ENCODE measurements around the gene MEIS1.

MEIS1 gene

DNA sequence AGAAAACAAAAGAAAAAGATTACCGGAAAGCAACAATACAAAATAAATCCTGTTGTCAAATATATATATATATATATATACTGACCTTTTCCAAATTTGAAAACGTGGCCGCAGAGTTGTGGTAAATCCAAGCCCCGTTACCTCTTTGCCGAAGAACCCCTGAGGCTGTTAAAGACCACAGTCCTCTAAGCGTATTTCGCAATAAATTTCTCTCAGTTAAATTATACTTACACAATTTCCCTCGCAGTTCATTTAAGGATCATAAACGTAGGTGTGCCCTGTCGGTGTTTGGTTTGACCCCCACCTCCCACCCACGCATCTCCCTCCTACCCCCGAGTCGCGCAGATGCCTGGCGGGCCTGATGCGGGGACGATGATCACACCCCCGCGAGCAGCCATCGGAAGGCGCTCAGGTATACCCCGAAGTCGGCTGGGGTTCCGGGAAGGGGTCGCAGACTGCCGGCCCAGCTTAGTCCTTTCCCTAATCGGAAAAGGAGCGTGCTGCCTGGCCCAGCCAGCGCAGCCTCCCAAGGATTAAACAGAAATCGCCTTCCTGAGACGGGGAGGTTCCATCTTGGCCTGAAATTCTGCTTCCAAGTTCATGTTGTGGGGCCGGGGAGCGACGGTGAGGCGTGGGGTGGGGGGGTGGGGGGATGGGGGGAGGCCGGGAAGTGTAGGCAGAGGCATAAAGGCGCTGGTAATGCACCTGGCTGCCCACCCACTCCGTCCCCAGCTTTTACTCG lies 2.9 kb upstream of the MEIS1 start:
- DNase-seq: no peak

DNA sequence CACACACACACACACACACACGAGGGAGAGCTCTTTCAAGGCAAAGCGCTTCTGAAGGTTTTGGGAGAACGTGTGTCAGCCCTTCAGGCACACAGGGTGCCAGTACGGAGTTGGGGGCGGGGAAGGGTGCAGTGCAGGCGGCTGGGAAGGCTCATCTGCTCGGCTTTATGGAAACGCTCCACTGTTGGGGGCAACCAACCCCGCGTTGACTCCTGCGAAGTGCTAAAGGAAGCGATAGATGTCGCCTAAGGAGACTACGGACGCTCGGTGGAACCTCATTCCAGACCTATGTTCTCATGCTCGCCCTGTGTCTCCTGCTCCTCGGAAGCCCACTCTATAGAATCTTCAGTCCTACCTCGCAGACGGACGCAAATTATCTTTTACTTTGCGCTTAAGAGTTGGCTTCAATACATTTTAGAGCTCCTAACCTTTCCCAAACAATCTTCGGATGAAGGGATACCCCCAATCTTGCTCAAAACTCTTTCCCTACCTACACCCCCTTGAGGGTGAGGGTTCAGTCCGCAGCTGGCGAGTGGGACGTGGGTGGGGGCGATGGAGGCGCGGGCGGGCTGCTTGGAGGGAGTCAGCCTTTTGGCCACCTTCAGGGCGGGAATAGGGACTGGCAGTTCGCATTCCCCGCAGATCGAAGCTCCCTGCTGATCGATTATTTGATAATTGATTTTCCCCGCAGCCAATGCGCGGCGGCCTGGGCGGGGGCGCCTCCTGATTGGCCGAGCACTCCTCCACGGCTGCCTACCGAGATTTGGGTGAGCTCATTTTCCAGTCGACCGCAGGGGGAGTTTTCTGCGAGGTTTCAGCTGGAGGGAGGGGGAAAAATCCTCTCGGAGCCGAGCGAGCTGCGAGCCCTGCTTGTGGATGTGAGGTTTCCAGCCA lies 1.9 kb upstream of the MEIS1 start:
- no peak for DNase-seq

DNA sequence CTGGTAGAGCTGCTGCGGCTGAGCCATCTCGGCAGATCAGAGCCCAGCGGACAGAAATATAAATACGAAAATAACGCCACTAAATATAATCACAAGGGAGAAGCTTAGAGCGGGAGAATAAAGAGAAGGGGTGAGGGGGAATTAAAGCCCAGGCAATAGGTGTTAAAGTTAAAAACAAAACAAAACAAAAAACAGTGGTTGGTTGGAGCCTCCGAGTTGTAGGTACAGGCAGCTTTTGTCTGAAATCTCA lies 1.3 kb upstream of the MEIS1 start:
- no peak for DNase-seq

DNA sequence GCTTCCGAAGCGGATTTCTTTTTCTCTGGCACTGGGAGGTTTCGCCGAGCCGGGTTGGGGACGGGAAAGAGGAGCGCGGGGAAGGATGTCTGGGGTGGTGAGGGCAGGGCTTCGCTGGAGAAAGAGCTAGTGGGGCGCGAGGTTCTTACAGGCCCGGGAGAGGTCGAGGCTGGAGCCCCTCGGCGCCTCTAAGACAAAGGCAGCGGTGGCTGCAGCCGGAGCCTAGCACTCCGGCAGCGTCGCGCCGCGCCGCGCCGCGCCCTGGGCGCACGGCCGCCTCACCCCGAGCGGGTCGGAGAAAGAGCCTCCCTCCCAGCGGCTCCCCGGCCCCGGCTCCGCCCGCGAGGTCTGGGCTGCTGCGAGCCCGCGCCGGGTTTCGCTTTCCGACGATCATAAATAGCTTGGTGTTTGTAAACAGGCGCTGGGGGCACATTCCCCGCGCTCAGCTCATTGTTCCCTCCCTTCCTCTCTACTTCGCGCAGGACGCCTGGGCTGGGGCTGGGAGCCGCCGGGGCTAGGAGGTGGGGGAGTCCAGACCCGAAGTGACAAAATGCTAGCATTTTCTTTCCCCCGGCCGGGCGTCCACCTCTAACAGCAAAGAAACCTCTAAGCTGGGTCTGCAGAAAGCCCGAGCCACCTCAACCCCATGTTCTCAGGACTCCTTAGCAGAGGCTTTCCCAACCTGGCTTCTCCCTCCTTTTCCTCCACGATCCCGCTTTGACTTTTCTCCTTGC lies 813 bp upstream of the MEIS1 start:
- DNase-seq: no peak

DNA sequence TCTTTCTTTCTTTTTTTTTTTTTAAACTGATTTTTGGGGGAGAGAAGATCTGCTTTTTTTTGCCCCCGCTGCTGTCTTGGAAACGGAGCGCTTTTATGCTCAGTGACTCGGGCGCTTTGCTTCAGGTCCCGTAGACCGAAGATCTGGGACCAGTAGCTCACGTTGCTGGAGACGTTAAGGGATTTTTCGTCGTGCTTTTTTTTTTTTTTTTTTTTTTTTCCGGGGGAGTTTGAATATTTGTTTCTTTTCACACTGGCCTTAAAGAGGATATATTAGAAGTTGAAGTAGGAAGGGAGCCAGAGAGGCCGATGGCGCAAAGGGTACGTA lies 587 bp downstream of the MEIS1 start:
- DNase-seq: no peak

DNA sequence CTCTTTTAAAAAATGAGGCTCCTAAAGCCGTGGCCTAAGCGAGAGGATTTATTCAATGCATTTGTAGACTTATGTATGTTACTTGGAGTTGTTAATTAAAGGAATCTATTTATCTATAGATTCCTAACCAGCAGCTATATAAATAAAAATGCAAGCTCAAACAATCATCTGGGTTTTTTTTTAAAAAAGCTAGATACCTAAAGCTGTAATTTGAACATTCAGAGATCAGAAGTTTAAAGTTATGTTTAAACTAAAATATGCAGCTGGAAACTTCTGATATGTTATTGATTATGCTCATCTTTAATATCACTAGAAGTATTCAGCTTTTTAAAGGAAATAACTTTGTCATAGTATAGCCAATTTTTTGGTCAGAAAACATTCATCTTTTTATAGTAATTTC lies 1.0 kb downstream of the MEIS1 start:
- no peak for DNase-seq

DNA sequence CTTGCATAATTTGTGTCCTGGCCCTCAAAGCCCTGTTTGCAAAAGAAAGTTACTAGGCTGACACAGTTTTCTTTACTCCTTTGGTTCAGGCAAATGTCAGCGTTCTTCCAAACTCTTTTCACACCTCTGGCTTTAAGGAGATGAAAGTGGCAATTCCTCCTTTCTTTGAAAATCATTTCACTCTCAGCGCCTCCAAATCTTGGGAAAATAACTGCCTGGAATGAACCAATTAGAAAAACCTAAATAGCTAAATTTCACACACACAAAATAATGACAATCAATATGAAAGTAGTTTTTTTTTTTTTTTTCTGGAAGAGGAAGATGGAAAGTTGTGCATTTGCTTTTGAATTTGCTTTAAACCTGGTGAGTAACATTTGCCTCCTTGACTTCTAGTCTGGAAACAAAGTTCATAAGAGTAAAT lies 1.7 kb downstream of the MEIS1 start:
- DNase-seq: no peak

DNA sequence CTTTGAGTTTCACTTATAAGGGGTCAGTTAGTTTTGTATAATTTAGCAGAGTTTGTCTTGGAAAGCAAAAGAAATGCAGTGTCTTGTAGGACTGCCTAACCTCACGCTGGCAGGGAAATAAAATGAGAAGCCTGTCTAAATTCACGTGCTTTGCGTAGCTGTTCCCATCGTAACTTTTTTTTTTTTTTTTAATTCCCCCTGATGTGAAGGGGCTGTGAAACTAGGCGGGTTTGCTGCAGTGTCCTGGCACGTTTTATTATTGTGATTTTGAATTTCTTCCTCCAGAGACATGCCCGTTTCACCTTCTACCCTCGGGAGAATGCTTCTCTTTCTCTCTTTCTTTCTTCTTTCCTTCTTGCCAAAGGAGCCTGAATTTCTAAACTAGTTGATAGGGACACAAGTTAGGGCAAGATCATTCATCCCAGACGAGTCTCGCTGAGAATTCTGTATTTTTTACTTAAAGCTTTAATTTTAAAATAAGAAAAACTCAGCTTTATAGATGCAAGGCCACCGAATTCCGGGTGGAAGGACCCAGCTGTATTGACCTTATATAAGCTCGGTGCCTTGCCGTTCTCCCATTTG lies 2.3 kb downstream of the MEIS1 start:
- no peak for DNase-seq

DNA sequence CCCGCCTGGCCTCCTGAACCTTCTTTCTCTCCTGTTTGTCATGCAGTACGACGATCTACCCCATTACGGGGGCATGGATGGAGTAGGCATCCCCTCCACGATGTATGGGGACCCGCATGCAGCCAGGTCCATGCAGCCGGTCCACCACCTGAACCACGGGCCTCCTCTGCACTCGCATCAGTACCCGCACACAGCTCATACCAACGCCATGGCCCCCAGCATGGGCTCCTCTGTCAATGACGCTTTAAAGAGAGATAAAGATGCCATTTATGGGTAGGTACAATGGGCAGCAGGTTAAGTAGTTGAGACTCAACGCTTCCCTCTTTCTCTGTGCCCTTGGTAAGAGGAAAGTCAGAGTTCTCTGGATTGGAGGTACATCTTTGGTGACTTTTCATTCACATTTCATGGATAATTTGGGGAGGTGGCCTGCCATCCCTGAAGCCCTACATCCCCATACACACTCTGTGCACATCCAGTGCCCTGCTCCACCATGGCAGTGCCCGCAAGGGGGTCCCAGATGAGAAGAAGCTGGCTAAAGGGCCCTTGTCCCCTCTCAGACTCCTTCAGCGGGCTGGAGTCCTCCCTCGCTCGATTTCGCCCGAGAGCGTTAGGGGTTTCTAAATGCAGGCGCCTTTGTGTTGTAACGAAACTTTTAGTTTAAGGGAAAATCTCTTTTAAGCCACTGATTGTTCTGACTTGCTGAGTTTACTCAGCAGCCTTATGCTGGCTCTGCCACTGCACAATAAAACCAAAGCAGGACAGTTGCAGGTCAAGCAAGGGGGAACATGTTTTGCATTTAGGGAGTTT lies 3.0 kb downstream of the MEIS1 start:
- no peak for DNase-seq

DNA sequence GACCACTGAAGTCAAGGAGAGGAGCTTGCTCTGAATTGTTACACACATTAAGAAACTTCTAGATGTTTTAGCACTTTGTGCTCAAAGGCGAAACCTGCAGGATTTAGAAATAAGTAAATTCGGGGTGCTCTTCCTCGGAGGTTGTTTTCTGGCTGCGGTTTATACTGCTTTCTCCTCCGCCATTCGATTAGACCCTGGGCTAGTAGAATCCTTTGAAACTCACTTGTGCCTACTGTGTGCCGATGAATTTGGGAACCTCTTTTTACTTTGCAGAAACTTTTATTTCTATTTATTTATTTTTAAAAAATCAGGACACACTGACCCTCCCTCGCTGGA lies 3.5 kb downstream of the MEIS1 start:
- DNase-seq: no peak

DNA sequence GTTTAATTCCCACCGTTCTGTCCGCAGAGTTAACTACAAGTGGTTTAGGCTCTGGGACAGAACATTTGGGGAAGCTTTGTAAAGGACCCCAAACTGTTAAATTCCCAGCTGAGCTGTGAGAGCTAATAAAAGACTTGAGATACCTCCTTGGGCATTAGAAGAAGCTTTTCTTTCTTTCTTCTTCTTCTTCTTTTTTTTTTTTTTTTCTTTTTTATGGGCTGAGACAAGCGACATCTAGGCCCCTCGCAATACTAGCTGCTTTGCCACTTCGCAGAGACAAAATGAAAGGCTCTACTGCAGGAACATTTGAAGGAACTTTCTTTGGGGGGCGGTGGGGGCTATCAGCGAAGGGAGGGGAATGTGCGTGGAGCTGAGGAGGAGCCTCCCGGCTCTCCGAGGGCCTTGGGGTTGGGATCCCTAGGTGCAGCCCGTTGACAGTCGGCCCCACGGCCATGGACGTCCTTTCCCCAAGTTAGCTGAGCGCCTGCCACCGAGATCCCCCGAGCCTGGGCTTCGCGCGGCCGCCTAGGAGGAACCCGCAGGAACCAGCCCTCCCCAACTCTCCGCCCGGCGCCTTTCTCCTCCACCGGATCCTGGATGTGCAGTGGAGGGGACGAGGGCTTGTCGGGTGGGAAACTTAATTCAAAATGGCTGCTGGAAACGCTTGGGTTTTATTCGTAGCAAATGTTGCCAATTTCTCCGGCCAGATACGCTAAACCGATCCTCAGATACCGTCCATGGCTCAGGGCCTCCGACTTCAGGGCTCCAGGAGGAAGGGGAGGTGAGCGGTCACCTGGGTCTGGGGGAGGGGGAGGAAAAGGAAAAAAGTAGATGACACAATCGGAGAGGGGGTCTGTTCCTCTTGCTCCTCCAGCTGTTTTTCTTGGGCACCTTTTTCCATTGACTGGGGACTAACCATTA lies 4.2 kb downstream of the MEIS1 start:
- DNase-seq: no peak

DNA sequence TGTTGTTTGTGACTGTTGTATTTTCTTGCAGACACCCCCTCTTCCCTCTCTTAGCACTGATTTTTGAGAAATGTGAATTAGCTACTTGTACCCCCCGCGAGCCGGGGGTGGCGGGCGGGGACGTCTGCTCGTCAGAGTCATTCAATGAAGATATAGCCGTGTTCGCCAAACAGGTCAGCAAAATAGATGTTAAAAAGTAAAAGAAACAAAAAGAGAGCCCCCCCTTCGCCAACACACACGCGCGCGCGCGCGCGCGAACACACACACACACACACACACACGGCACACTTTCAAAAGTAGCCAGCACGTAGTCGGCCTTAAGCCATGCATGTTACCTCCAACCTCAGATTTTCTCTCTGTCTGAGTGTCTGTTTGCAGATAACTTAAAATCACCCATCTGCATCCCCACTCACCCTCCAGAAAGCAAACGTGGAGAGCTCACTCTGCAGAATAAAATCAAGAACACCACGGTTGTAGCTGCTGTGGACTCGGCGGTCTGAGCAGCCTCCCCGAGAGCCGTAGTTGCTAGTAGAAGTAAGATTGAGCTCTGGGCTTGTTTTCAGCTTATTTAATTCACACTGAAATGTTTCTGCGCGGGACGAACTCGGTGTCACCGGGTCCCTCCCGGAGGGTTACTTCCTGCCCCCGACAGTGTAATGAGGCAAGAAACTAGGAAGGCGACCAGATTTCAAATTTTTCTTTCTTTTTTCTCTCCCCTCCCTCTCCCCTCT lies 5.1 kb downstream of the MEIS1 start:
- no peak for DNase-seq

DNA sequence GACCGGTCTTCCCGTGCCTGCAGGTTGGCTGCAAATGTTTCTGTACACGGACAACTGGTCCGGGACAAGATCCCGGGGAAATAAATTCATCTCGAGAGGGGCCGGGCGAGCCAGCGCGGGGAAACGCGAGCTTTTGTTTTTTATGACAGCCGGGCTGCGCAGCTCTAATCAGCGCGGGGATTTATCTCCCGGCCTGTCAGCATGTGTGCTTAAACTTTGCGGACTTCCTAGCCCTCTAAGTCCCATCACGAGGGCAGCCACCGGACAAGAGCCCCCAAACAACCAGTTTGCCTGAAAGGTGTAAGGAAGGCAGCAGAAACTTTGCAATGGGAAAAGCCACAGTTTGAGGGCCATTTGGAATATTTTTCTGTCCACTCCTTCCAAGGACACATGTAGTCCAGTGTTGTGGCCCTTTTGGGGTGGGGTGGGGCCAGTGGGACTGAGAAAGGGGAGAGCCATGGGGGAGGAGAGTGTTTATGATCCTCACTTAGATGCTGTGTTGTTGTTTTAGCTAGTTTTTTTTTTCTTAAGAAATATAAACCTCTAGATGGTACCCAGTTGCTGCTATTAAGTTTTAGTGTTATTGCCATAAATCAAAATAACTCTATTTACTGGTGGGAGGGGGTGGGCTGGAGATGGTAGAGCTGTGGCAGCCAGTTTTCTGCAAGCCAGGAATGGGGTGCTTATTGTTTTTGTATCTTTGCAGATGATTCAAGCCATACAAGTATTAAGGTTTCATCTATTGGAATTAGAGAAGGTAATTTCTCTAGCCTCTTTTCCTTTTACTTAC lies 6.0 kb downstream of the MEIS1 start:
- DNase-seq: no peak

DNA sequence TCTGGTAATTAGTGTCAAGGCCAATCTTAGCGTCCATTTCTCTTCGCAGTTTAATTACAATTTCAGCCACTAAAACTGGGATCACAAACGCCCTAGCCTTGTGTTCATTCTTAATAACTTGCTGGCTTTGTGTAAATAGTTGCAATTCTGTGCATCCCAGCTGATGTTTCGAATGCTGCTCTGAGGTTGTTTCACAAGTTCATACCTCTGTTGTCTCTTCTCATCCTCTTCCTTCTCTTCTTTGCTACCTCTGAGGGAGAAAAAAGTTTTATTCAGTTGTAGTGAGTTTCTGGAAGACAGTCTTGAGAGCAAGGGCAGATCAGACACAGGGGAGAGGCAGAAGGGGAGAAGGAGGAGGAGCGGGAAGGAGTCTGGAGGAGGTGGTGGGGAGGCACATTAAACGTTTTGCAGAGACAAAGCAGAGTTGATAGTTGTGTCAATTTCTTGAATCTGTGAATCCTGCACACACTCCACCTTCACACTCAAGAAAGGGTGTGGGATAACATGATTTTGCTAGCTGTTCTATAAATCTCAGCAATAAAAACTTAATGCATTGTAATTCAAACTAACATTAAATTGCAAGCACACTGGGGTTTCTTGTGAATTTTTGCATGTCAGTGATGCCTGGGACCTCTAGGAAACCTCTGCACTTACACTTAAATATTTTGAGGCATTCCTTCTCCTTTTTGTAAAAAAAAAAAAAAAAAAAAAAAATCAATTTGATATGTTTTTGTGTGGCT lies 6.8 kb downstream of the MEIS1 start:
- no peak for DNase-seq

DNA sequence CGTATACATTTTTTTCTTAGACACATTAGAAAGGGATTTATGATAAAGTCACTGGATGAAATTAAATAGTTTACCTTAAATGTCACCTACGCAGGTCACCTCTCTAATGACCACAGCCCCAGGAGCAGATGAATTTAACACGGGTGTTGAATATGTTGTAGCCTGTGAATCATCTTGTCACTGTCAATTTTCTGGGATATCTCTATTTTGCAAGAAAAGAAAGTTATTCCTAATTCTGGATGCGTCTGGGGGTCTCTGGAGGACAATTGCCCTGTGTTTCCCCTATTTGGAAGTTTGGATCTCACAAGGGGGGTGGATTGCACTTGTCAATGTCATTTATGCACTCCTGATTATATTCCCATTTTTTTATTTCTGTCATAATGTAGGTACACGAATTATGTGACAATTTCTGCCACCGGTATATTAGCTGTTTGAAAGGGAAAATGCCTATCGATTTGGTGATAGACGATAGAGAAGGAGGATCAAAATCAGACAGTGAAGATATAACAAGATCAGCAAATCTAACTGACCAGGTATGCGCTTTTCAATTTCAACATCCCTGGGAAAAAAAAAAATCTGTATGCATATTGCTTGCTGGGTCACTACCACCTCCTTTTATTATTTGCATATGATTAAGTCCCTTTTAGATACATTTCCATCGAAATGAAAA lies 7.7 kb downstream of the MEIS1 start:
- no peak for DNase-seq

DNA sequence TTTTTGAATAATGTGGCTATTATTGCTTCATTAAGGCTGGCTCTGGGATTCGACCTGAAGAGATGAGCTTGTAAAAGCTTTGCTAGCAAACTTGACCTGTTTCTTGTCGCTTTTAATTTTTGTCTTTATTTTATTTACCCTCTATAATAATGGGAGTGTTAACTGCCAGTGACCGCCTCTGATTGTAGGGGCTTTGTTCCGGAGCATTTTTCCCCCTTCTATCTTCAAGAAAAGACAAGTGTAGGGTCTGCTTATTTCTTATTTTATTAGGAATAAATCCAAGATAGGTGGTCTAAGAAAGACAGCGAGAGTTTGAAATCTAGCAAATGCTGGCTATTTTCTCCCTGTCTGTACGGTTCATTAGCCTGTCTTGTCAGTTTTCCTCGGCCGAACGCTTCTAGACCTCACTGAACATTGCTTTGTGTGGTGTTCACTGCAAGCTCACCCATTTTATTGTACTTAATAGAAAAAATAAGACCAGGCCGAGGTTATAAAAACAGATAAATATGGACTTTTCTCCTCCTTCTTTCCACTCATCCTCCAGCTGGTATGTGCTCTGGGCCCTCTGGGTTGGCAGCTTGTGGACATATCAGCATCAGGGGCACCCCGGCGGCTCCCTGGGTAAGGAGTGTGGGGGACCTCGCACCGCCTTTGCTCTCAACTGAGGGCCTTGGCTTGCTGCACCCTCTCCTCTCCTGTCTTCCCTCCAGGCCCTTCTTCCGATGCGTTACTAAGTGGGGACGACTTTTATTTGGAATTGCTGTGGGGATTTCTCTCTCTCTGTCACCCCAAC lies 8.5 kb downstream of the MEIS1 start:
- DNase-seq: no peak

DNA sequence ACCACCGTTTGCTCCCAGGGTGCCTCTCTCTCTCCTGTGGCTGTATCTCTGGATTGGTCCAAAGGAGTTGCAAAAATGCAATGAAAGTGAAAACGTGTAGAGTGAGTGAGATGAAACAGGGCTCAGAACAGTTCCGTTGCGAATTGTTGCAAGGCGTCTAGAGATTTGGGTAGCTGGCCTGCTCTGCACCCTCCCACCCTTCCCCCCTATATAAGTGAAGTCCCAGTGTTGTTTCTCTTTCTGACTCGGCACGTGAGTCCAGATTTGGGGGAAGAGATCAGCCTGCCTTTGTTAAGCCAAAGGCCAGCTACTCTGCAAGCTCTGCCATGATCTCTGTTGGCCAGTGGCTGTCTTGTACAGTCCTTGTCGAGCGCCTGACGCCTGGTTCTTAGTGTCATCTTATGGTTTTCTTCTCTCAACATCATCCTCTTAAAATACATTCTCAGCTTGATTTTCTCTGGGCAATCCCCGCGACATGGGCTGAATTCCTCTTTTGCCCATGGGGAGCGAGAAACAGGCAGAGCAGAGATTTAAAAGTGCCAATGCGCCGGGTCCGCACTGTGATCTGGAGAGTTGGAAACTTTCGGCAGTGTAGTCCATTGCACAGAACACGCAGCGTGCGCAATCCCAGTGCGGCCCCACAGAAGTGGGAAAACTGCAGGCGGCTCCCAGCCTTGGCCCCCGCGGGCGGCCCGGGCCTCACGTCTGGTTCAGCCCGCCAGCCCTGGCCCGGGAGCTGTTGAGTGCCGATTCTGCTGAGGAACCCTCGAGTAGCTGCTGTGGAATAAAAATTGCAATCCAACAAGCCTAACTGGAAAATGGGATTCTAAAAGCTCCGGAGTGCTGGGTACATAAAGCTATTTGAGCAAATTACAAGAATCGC lies 9.3 kb downstream of the MEIS1 start:
- DNase-seq: no peak
